ENCODE measurements around the gene ERCC2. TPM values are rescaled to one million over a fixed set of nuclear protein-coding genes. Genes with fewer than 3 reads are reported as not detected.

ERCC2 gene
- polyA plus RNA-seq, 12 donors: 12.1 to 30.6 (median 15.7) TPM; not detected in 1

- no peak for DNase-seq
Observed at GRCh38 chr19:45402298-45403061, 32.1 kb upstream of the ERCC2 start.

- DNase-seq: no peak
Observed at GRCh38 chr19:45401815-45402214, 31.4 kb upstream of the ERCC2 start.

GRCh38 chr19:45400192-45400591 lies 29.8 kb upstream of the ERCC2 start:
- no peak for DNase-seq

GRCh38 chr19:45395821-45396617 lies 25.6 kb upstream of the ERCC2 start:
- no peak for DNase-seq

- no peak for DNase-seq
Observed at GRCh38 chr19:45391871-45392665, 21.7 kb upstream of the ERCC2 start.

- DNase-seq: no peak
Observed at GRCh38 chr19:45391346-45391745, 21.0 kb upstream of the ERCC2 start.

- no peak for DNase-seq
Observed at GRCh38 chr19:45385392-45386221, 15.2 kb upstream of the ERCC2 start.

- DNase-seq: no peak
Observed at GRCh38 chr19:45382426-45382825, 12.1 kb upstream of the ERCC2 start.

- DNase-seq: no peak
Observed at GRCh38 chr19:45380107-45380506, 9.7 kb upstream of the ERCC2 start.

GRCh38 chr19:45376045-45376724 lies 5.8 kb upstream of the ERCC2 start:
- peak; percentile 46 for DNase-seq

- DNase-seq: no peak
Observed at GRCh38 chr19:45368737-45369340, 1.5 kb downstream of the ERCC2 start.

GRCh38 chr19:45368127-45368526 lies 2.2 kb downstream of the ERCC2 start:
- DNase-seq: no peak

GRCh38 chr19:45364696-45365095 lies 5.7 kb downstream of the ERCC2 start:
- no peak for DNase-seq

GRCh38 chr19:45363861-45364459 lies 6.4 kb downstream of the ERCC2 start:
- DNase-seq: no peak

- DNase-seq: no peak
Observed at GRCh38 chr19:45362291-45362690, 8.1 kb downstream of the ERCC2 start.

GRCh38 chr19:45361608-45362007 lies 8.8 kb downstream of the ERCC2 start:
- DNase-seq: no peak

GRCh38 chr19:45358213-45358792 lies 12.1 kb downstream of the ERCC2 start:
- DNase-seq: no peak

GRCh38 chr19:45357445-45357783 lies 13.0 kb downstream of the ERCC2 start:
- DNase-seq: no peak

- no peak for DNase-seq
Observed at GRCh38 chr19:45356760-45357444, 13.5 kb downstream of the ERCC2 start.
